Measurements from ENCODE around the gene ADGRL2. TPM values are rescaled to one million over a fixed set of nuclear protein-coding genes. Genes with fewer than 3 reads are reported as not detected.

Gene ADGRL2
- total RNA-seq = 10 to 100 TPM in 1 of 3 donors, 1 to 10 TPM in 2; 4.5 to 31.7 (median 9.2) TPM
- long read RNA-seq, donor 1, partial matches to known transcripts = 4 of 12 reads
- long read RNA-seq, donor 1, other reads (novel, unspliced or antisense) = 8 of 12 reads
- long read RNA-seq, donor 2, partial matches to known transcripts = 0 of 2 reads
- long read RNA-seq, donor 2, other reads (novel, unspliced or antisense) = 2 of 2 reads

DNA sequence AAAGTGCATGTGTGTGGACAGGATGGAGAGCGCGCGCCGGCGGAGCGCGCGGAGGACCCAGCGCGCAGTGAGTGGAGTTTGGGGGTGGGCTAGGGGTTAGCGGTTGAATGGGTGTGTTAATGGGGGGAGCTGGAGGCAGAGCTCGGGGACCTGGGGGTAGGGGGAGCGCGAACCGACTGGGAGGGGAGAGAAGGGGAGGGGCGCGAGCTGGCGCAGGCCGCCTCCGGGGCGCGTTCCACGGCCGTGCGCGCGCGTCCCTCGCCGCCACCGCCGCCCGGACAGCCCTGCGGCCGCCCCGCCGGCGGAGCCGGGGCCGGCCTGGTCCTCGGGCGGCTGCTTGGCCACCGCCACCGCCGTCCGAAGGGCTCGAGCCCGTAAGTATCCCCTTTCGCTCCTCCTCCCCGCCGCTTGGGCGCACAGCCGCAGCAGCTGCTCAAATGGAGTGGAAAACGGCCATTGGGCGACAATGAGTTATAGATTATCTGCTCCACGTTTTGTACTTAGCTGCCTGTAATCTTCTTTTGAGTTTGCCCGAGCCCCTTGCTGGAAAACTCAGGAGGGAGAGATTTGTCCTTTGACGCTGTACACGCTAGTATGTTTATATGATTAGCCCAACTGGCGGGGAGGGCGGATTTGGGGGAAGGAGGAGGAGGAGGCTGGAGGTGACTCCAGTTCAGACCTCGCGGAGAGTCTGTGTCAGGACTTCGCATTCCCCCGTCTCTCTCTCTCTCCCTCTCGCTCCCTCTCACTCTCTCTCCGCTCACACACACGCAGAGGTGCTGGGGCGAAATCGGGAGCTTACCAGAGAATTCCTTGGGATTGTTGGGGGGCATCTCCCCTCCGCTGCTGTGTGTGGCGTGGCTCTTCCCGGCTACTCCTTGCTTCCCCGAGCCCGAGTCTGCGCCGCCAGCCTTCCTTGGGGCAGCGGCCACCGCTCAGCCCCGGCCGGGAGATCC is at the start of gene ADGRL2:
Gene ADGRL2, plus strand, starts transcription at position 240 of the 956 bp plus-strand sequence. CDS start 36,051 bp downstream, outside the sequence.
- no peak for TF ChIP-seq CTCF (IDR thresholded peaks at IDR 0.05)
- peak; percentile 52 to 60 (median 53) for DNase-seq
- Histone ChIP-seq H3K4me3 (peak within 1 kb of the TSS; percentile 18), H3K4me1 (ENCODE audit: low read depth) (peaks cover 16% of the 10 kb centered on the region), H3K9me3 (no peaks in the 10 kb centered on the region), H3K36me3 (ENCODE audit: low read depth) (no peaks in the 10 kb centered on the region)
- intact Hi-C loops (cut with DNase I, micrococcal nuclease) = no loop called here
- peak; percentile 88 for ATAC-seq

GRCh38 chr1:81752840-81753239 is 47.9 kb upstream of the ADGRL2 start:
- H3K9me3 ChIP-seq = no peaks in the 10 kb centered on the region
- no peaks in the 10 kb centered on the region for H3K4me1 ChIP-seq (ENCODE audit: low read depth)
- DNase-seq (no peak), ATAC-seq (no peak)
- TF ChIP-seq CTCF (IDR thresholded peaks at IDR 0.05) = no peak
- no peaks in the 10 kb centered on the region for H3K36me3 ChIP-seq (ENCODE audit: low read depth)
- intact Hi-C loops (cut with DNase I, micrococcal nuclease) = no loop called here
- no peak overlapping the region for H3K4me3 ChIP-seq

DNA sequence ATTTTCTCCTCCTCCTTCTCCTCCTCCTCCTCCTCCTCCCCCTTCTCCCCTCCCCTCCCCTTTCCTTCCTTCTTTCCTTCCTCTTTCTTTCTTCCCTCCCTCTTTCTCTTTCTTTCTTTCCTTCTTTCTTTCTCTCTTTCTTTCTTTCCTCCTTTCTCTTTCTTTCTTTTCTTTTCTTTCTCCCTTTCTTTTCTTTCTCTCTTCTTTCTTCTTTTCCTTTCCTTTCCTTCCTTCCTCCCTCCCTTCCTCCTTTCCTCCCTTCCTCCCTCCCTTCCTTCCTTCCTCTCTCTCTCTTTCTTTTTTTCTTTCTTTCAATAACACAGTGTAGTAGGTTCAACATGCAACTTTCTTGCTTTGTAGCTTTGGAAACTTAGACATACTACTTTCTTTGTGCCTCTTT is 46.3 kb upstream of the ADGRL2 start:
- no peak for TF ChIP-seq CTCF (IDR thresholded peaks at IDR 0.05)
- Histone ChIP-seq H3K9me3 (no peaks in the 10 kb centered on the region), H3K4me3 (no peak overlapping the region), H3K36me3 (ENCODE audit: low read depth) (no peaks in the 10 kb centered on the region), H3K4me1 (ENCODE audit: low read depth) (no peaks in the 10 kb centered on the region)
- no peak for DNase-seq
- ATAC-seq = no peak
- intact Hi-C loops (cut with DNase I, micrococcal nuclease) = no loop called here

DNA sequence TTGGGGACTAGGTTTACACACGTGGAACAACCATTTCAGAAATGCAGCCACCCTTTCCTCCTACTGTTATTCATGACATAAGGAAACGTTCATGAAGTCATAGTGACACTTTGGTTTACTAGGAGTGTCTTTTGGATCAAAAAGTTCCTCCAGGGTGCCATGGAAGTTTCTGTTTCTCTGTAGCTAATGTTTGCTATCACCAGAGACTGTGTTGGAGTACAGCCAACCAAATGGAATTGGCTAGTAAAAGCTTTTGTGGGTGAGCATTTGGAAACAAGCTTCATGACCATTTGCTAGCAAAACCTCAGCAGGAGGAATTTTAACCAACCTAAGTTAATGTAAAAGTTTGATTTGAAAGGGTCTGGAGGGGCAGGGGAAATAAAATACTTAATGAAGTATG is 43.9 kb upstream of the ADGRL2 start:
- TF ChIP-seq CTCF (IDR thresholded peaks at IDR 0.05) = no peak
- no peak for ATAC-seq
- intact Hi-C loops (cut with DNase I, micrococcal nuclease) = no loop called here
- DNase-seq = no peak
- Histone ChIP-seq H3K9me3 (no peaks in the 10 kb centered on the region), H3K36me3 (ENCODE audit: low read depth) (no peaks in the 10 kb centered on the region), H3K4me3 (no peak overlapping the region), H3K4me1 (ENCODE audit: low read depth) (no peaks in the 10 kb centered on the region)

- Histone ChIP-seq H3K4me3 (no peak overlapping the region), H3K4me1 (ENCODE audit: low read depth) (no peaks in the 10 kb centered on the region), H3K9me3 (no peaks in the 10 kb centered on the region), H3K36me3 (ENCODE audit: low read depth) (no peaks in the 10 kb centered on the region)
- TF ChIP-seq CTCF (IDR thresholded peaks at IDR 0.05) = no peak
- intact Hi-C loops (cut with DNase I, micrococcal nuclease) = no loop called here
- no peak for ATAC-seq
- no peak for DNase-seq
Observed at GRCh38 chr1:81757398-81758020, 43.2 kb upstream of the ADGRL2 start.
